NCI-H82 treated with DMSO at 0.1 percent for 48 hours (cell line): ENCODE data around the gene ZNF84.

Source experiments
- DNase-seq: peaks from one replicate; lab custom pipeline; 2025; ENCODE audit not compliant: unreplicated experiment; lab: John Stamatoyannopoulos, UW

ZNF84 gene

DNA sequence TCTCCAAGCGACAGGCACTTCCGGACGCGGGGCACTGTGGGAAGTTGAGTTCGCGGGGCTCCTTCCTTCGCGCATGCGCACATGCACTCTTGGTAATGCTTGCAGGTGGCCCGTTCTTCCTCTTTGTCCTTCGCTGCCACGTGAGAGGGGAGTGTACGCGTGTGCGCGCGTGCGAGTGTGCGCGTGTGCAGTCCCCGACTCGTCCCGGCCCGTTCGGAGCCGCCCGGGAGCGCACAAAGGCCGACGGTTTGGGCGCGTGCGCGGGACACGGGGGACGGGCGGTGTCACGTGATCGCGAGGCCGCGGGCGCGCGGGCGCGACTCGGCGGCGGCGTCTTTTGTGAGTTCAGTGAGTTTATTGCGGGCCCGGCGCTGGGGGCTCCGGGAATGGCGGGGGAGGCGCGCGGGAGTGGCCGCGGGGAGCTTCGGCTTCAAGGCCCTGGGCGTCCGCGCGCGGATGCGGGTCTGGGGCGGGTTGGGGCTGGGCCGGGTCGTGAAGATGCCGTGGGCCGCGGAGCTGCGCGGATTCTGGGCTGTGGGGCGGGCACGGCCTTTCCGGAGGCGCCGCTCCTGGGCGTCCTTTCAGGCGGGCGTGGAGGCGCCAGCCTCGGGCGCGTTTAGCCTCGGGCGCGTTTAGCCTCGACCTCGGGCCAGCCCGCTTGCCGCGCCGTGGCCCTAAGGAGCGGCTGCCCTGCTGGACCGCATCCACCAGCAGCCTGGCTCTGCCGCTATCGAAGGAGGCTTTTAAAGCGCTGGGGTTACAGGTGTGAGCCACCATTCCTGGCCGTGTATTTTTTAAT lies at the start of gene ZNF84:
Gene ZNF84 (plus strand): TSS at position 303 of the 799 bp plus-strand sequence. CDS start 3,959 bp downstream, outside the sequence.
- DNase-seq: peak; percentile 84

DNA sequence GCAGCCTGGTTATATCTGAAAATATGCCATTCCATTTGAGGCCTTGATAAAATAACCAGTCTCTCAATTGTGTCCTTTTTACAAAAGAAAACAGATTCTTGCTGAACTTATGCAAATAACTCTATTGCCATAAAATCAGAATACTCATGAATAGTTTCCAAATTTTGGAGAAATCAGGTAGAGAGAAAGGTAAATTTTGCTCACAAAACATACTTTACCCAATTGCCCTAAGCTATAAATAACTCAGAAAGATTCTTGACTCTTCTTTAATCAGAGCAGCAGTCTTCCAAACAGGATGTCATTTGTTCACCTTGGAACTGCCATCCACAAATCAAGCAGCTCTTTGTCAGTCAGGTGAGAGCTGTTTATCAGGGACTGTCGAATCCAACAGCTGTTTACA lies 38.6 kb upstream of the ZNF84 start:
- no peak for DNase-seq

GRCh38 chr12:133010657-133011297 lies 26.5 kb upstream of the ZNF84 start:
- no peak for DNase-seq

DNA sequence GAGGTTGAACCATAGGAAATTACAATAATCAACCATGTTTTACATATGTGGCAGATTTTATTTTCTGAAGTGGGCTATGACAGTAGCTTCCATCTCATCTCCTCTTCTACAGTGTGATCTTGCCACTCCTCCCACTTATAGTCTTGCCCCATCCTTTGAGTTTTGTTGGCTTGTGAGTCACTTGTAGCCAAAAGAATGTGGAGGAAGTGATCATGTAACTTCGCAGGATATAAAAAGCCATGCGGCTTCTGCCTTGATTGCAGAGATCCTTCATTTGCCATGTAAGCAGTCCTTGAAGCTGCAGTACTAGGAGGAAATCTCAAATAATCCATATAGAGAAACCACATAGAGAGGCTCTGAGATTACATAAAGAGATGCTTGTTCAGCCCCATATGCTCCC lies 13.7 kb upstream of the ZNF84 start:
- no peak for DNase-seq

DNA sequence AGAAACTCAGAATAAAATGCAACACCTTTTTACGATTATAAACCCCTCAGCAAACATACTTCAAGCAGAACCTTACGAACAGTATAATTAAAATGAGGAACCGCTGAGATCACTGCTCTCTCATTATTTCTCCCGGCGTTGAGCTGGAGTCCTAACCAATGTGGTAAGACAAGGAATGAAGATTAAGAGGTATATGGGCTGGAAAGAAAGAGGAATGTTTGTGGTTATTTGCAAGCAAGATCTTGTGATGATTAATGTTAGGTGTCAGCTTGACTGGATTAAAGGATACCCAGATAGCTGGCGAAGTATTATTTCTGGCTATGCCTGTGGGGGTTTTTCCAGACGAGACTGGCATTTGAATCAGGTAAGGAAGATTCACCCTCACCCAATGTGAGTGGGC lies 10.3 kb upstream of the ZNF84 start:
- no peak for DNase-seq

- no peak for DNase-seq
These were observed 905 bp downstream of the ZNF84 start for GRCh38 chr12:133038118-133038709.

GRCh38 chr12:133046698-133047097 lies 9.4 kb downstream of the ZNF84 start:
- no peak for DNase-seq

DNA sequence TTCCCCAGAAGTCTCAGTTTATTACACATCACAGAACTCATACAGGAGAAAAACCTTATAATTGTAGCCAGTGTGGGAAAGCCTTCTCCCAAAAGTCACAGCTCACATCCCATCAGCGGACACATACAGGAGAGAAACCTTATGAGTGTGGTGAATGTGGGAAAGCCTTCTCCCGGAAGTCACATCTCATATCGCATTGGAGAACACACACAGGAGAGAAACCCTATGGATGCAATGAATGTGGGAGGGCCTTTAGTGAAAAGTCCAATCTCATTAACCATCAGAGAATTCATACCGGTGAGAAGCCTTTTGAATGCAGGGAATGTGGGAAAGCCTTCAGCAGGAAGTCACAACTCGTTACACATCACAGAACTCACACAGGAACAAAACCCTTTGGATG lies 20.1 kb downstream of the ZNF84 start:
- DNase-seq: no peak

DNA sequence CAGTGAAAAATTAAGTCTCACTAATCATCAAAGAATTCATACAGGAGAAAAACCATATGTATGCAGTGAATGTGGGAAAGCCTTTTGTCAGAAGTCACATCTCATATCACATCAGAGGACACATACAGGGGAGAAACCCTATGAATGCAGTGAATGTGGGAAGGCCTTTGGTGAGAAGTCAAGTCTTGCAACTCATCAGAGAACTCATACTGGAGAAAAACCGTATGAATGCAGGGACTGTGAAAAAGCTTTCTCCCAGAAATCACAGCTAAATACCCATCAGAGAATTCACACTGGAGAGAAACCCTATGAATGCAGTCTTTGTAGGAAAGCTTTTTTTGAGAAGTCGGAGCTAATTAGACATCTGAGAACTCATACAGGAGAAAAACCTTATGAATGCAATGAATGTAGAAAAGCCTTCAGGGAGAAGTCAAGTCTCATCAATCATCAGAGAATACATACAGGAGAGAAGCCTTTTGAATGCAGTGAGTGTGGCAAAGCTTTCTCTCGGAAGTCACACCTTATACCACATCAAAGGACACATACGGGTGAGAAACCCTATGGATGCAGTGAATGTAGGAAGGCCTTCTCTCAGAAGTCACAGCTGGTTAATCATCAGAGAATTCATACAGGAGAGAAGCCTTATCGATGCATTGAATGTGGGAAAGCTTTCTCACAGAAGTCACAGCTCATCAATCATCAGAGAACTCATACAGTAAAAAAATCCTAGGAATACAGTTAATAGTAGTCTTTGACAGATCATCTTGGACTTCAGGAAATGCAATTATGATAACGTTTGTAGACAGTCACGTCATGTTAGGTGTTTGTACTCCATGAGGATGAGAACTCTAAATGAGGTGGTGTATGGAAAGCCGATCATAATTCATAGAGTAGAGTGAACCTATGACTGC lies 21.1 kb downstream of the ZNF84 start:
- DNase-seq: no peak

DNA sequence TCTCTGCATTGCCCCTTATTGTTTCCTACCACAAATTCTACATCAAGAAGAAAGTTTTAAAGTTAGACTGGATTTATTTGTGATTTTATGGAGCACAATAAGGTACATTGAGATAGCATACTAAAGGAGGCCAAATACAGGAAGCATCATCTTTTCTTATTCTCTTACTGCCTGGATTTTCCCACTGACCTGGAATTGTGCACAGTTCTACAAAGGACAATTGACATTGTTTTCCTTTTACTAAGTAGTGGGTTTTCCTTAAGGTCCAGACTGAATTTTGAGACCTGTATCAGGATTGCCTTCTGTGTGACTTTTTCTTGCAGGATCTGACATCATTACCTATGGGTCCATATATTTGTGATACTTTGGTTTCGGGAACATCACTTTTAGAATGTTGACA lies 24.6 kb downstream of the ZNF84 start:
- DNase-seq: no peak

DNA sequence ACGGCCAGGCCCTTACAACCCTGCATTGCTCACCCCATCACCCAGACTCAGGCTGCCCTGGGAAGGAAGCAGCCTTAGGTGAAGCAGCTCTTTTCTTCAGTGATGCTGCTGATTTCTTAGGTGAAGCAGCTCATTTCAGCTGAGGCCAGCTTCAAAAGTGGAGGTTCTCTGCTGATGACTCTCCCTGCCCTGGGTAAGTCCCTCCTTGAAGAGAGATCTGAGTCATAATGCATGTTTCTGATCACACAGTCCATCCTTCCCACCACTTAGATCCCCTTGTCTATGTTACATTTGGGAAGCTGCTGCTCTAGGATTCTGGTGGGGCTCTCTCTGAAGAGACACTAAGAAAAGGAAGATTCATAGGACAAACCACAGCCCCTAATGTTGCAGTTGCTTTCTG lies 26.2 kb downstream of the ZNF84 start:
- DNase-seq: no peak

- no peak for DNase-seq
These were observed 36.5 kb downstream of the ZNF84 start for GRCh38 chr12:133073836-133074235.

- peak; percentile 99 for DNase-seq
These were observed 42.7 kb downstream of the ZNF84 start for GRCh38 chr12:133080026-133080367.

DNA sequence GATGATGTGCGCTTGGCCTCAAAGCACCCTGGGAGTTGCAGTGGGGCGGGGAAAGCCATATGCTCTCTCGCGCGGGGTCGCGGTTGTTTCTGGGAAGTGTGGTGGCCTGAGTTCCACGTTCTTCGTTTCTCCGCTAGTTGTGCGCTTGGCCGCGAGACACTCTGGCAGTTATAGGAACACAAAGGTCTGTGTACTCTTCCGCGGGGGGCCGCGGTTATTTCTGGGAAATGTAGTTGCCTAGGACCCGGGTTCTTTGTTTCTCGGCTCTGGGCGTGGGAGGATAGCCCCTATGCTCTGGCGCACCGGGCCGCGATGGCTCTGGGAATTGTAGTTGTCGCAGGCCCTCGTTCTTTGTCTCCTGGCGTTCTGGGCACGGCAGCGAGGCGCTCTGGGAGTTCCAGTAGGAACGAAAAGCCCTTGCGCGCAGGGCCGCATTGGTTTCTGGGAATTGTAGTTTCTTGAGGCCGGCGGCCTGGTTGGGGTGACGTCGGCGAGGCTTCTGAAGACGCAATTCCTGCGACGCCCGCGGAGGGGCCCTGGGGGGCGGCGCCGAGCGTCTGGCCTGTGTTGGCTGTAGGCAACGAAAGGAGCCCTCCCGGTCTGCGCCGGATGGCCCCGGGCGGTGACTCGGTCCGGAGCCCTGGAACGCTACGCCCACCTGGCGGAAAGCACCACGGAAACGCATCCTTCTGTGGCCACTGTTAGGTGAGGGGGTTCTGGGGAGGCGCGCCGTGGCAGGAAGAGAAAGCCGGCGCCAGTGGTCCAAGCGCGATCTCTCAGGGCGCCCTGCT lies 43.3 kb downstream of the ZNF84 start, which contains the start of gene ZNF140:
Gene ZNF140 (plus strand): TSS at position 556 of the 791 bp plus-strand sequence. CDS start 398 bp downstream, outside the sequence.
- peak; percentile 97 for DNase-seq

- DNase-seq: peak; percentile 39
These were observed 44.0 kb downstream of the ZNF84 start for GRCh38 chr12:133081159-133081780.

GRCh38 chr12:133083345-133083744 lies 46.0 kb downstream of the ZNF84 start:
- DNase-seq: no peak

DNA sequence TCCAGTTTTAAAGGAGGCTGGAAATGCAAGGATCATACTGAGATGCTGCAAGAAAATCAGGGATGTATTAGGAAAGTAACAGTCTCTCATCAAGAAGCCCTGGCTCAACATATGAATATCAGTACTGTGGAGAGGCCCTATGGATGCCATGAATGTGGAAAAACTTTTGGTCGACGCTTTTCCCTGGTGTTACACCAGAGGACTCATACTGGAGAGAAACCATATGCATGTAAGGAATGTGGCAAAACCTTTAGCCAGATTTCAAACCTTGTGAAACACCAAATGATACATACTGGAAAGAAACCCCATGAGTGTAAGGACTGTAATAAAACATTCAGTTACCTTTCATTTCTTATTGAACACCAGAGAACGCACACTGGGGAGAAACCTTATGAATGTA lies 68.3 kb downstream of the ZNF84 start:
- no peak for DNase-seq

- no peak for DNase-seq
These were observed 68.9 kb downstream of the ZNF84 start for GRCh38 chr12:133106253-133106652.

- no peak for DNase-seq
These were observed 69.8 kb downstream of the ZNF84 start for GRCh38 chr12:133107121-133107520.

- no peak for DNase-seq
These were observed 70.8 kb downstream of the ZNF84 start for GRCh38 chr12:133108150-133108549.
